Endodermal cell (in vitro differentiated cells): ENCODE measurements around the gene CD36. TPM values are rescaled to one million over a fixed set of nuclear protein-coding genes. Genes with fewer than 3 reads are reported as not detected.

ENCODE experiments used
- DNase-seq: peaks from one replicate; pipeline ENCODE4 v3.0.0-alpha.2; 2017
- H3K27ac ChIP-seq: 2 replicates; pipeline ENCODE4 v1.5.1; 2013; ENCODE audit warnings: mild to moderate bottlenecking, low read depth, low read length, moderate library complexity
- H3K27me3 ChIP-seq: 2 replicates; pipeline ENCODE4 v1.6.1; 2013; ENCODE audit warnings: mild to moderate bottlenecking, low read length, moderate library complexity; ENCODE audit not compliant: insufficient read depth, control insufficient read depth, poor library complexity, severe bottlenecking
- H3K36me3 ChIP-seq: 2 replicates; pipeline ENCODE4 v1.7.0; 2013; ENCODE audit warnings: mild to moderate bottlenecking, low read length, moderate library complexity; ENCODE audit not compliant: control insufficient read depth, insufficient read depth
- H3K4me1 ChIP-seq: one replicate; pipeline ENCODE4 v1.7.0; 2013; ENCODE audit warnings: low read length; ENCODE audit not compliant: control insufficient read depth, insufficient read depth
- H3K4me3 ChIP-seq: 2 replicates; pipeline ENCODE4 v1.5.1; 2013; ENCODE audit warnings: mild to moderate bottlenecking, low read length, moderate library complexity
- H3K9ac ChIP-seq: 2 replicates; pipeline ENCODE4 v1.6.1; 2013; ENCODE audit warnings: mild to moderate bottlenecking, low read length, moderate library complexity; ENCODE audit not compliant: poor library complexity, severe bottlenecking; ENCODE audit errors: extremely low read depth
- H3K9me3 ChIP-seq: 2 replicates; pipeline ENCODE4 v1.6.1; 2013; ENCODE audit warnings: mild to moderate bottlenecking, low read length, moderate library complexity; ENCODE audit not compliant: control insufficient read depth
- H3K27ac Mint-ChIP-seq: 2 replicates; pipeline ENCODE4 v1.8.0; 2020; ENCODE audit warnings: mixed read lengths
- H3K27me3 Mint-ChIP-seq: 2 replicates; pipeline ENCODE4 v1.8.0; 2021; ENCODE audit warnings: mild to moderate bottlenecking, mixed read lengths; ENCODE audit not compliant: insufficient read depth
- H3K36me3 Mint-ChIP-seq: 2 replicates; pipeline ENCODE4 v1.8.0; 2020; ENCODE audit warnings: low read depth, mixed read lengths
- H3K4me1 Mint-ChIP-seq: 2 replicates; pipeline ENCODE4 v1.8.0; 2020; ENCODE audit warnings: mixed read lengths
- H3K4me3 Mint-ChIP-seq: 2 replicates; pipeline ENCODE4 v1.8.0; 2020; ENCODE audit warnings: mild to moderate bottlenecking, moderate library complexity, mixed read lengths
- H3K9me3 Mint-ChIP-seq: 2 replicates; pipeline ENCODE4 v1.8.0; 2020; ENCODE audit warnings: mild to moderate bottlenecking, mixed read lengths
- WGBS, 2 experiments: methylation state at CpG; one replicate each; pipeline versions ENCODE4 v1.1.5 to v1.1.7; 2013; ENCODE audit warnings: missing lambda C conversion rate in 2 of 2, mixed read lengths in 1 of 2; ENCODE audit not compliant: insufficient coverage in 1 of 2, insufficient read length in 1 of 2; 5-methylcytosine and 5-hydroxymethylcytosine counted together
- total RNA-seq, 2 donors: library from RNA; stranded (reverse); fragmentation: NEBNext Ultra II Directional in 1 of 2; extraction: Animal tissue kit (Norgen Biotek cat#: 25700) in 1 of 2; gene quantifications; 2 replicates in 1 of 2; 3 replicates in 1 of 2; pipeline ENCODE4 v1.2.1, GENCODE V29; 2021
- TF ChIP-seq, protein P1 (sequence below): fragments of 200-600 bp; sonication (generic); conservative IDR thresholded peaks from 2 replicates; pipeline ENCODE4 v1.5.0; 2021; ENCODE audit warnings: antibody characterized with exemption, mild to moderate bottlenecking

CD36 gene
- total RNA-seq, 2 donors from 2014 or later = 0.18 to 0.29 TPM

DNA sequence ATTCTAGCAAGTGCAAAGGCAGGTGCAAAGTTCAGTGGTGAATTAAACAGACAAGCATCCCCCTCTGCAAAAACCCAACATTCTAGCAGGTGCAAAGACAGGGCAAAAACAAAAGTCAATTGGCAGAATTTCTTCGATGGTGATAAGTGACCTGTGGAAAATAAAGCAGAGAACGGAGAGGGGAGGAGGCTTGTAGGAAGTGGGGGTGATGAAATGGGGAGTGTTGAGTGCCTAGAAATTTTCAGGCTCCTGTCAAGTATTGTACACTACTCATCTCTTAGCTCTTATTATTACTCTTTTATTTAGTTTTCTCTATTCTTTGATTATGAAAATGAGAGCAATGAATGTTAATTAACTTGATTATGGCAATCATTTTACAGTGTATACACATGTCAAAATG lies 2.4 kb upstream of the CD36 start:
- TF ChIP-seq, protein P1, sequence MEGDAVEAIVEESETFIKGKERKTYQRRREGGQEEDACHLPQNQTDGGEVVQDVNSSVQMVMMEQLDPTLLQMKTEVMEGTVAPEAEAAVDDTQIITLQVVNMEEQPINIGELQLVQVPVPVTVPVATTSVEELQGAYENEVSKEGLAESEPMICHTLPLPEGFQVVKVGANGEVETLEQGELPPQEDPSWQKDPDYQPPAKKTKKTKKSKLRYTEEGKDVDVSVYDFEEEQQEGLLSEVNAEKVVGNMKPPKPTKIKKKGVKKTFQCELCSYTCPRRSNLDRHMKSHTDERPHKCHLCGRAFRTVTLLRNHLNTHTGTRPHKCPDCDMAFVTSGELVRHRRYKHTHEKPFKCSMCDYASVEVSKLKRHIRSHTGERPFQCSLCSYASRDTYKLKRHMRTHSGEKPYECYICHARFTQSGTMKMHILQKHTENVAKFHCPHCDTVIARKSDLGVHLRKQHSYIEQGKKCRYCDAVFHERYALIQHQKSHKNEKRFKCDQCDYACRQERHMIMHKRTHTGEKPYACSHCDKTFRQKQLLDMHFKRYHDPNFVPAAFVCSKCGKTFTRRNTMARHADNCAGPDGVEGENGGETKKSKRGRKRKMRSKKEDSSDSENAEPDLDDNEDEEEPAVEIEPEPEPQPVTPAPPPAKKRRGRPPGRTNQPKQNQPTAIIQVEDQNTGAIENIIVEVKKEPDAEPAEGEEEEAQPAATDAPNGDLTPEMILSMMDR = no peak
- H3K36me3 Mint-ChIP-seq = no peaks in the 10 kb centered on the region
- Histone ChIP-seq H3K9ac (no peak overlapping the region), H3K4me1 (peaks cover under 1% of the 10 kb centered on the region), H3K9me3 (no peaks in the 10 kb centered on the region), H3K4me3 (no peak overlapping the region), H3K36me3 (no peaks in the 10 kb centered on the region), H3K27ac (no peak overlapping the region), H3K27me3 (no peaks in the 10 kb centered on the region)
- peaks cover 4% of the 10 kb centered on the region for H3K4me1 Mint-ChIP-seq
- DNase-seq = no peak
- H3K27me3 Mint-ChIP-seq = no peaks in the 10 kb centered on the region
- WGBS, 2 experiments = 80 to 90% methylated on average over 1 to 2 of the region's 2 CpGs
- H3K27ac Mint-ChIP-seq = no peak overlapping the region
- H3K9me3 Mint-ChIP-seq = no peaks in the 10 kb centered on the region
- H3K4me3 Mint-ChIP-seq = no peak overlapping the region

DNA sequence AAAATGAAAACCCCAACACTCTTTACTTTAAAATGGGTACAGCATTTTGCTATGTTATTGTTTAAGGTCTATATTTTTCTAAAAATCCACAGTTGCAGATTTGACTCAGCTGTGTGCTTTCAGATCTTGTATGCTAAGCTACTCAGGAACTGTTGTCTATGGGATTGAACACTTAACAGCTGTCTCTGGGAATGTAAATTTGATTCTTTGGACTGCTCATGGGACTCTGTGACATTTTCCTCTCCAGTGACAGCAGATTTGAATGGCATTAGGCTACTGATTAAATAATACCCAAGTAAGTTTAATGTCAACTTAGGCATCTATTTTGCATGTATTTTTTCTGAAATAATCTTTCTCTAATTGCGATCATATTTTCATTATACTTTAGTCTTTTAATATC lies 1.7 kb upstream of the CD36 start:
- Mint-ChIP-seq H3K4me3 (no peak overlapping the region), H3K27ac (no peak overlapping the region), H3K9me3 (no peaks in the 10 kb centered on the region), H3K36me3 (no peaks in the 10 kb centered on the region), H3K27me3 (no peaks in the 10 kb centered on the region), H3K4me1 (no peaks in the 10 kb centered on the region)
- Histone ChIP-seq H3K27me3 (no peaks in the 10 kb centered on the region), H3K9me3 (no peaks in the 10 kb centered on the region), H3K36me3 (no peaks in the 10 kb centered on the region), H3K4me3 (no peak overlapping the region), H3K27ac (no peak overlapping the region), H3K4me1 (no peaks in the 10 kb centered on the region), H3K9ac (no peak overlapping the region)
- DNase-seq = no peak
- no CpG with 5 or more reads among the region's 1 CpG for WGBS, 2 experiments
- TF ChIP-seq, protein P1 = no peak

- no peaks in the 10 kb centered on the region for H3K27me3 ChIP-seq
- no peak overlapping the region for H3K4me3 ChIP-seq
- no peak overlapping the region for H3K27ac ChIP-seq
- 60 to 76% methylated on average over 1 to 2 of the region's 2 CpGs for WGBS, 2 experiments
- Mint-ChIP-seq H3K4me1 (no peaks in the 10 kb centered on the region), H3K27ac (no peak overlapping the region), H3K4me3 (no peak overlapping the region), H3K9me3 (no peaks in the 10 kb centered on the region), H3K27me3 (no peaks in the 10 kb centered on the region), H3K36me3 (no peaks in the 10 kb centered on the region)
- no peaks in the 10 kb centered on the region for H3K4me1 ChIP-seq
- no peak overlapping the region for H3K9ac ChIP-seq
- no peak for DNase-seq
- H3K36me3 ChIP-seq = no peaks in the 10 kb centered on the region
- TF ChIP-seq, protein P1 = no peak
- H3K9me3 ChIP-seq = no peaks in the 10 kb centered on the region
Observed at GRCh38 chr7:80637454-80637853, 988 bp upstream of the CD36 start.
